GM03348 (cell line): ENCODE measurements around the gene KCNG3.

Experiments used
- DNase-seq: peaks from one replicate; pipeline ENCODE4 v3.0.0; 2012; ENCODE audit warnings: low spot score

The KCNG3 gene

DNA sequence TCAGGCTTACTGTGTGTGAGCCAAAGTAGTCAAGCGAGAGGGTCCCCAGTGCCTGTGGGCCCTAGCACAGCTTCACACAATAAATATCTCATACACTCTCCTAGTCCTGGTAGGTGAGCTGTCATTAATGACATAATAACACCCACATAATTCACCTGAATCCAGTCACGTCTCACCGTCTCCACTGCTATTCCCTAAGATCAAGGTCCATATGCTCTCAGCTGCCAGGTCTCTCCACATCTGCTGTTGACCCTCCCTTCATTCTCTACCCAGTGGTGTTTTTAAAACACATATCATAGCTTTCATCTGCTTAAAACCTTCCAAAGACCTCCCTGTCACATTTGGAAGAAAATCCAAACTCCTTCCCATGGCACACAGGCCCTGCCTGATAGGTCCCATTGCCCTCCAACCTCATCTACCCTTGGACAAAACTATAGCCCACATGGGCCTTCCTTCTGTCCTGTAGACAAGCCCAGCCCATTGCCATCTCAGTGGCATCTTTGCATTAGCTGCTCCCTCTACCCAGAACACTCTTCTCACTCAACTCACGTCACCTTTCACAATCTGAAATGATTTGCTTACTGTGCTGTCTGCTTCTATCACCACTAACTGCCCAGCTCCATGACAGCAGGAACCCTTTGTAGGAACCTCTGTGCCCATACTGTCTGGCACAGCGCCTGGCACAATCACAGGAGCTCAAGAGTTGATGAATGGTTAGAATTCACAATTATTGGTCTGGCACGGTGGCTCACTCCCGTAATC, 7.5 kb downstream of the KCNG3 start:
- DNase-seq, result no peak

DNA sequence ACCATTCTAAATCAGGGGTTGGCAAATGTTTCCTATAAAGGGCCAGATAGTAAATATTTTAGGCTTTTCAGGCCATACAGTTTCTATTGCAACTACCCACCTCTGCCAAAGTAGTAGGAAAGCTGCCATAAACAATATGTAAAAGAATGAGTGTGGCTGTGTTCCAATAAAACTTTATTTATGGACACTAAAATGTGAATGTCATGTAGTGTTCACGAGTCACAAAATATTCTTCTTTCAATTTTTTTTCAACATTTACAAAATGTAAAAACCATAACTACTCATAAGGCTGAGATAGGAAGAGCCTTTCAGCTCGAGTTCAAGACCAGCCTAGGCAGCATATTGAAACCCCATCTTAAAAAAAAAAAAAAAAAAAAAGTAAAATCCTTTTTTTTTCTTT, 13.4 kb downstream of the KCNG3 start:
- DNase-seq, result no peak

DNA sequence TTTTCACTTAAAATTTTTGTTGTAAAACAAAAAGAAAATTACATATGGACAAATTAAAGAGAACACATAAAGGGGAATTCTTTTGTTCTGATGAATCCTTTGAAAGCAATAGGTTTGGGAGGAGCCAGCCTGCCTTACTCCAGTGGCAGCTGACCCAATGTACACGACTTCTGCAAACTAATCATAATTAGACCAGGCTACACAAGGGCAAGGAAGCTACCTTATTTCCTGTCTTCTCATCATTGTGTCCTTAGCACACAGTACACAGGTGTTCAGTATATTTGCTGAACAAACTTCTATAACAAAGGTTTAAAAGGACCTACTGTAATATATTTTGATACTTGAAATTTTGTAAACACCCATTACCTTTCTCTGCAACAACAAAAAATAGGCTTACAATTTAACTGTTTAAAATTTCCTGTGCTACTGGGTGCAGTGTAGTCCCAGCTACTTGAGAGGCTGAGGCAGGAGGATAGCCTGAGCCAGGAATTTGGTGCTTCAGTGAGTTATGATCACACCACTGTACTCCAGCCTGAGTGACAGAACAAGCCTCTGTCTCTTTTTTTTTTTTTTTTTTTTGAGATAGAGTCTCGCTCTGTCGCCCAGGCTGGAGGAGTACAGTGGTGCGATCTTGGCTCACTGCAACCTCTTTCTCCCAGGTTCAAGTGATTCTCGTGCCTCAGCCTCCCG, 18.9 kb downstream of the KCNG3 start:
- no peak for DNase-seq

DNA sequence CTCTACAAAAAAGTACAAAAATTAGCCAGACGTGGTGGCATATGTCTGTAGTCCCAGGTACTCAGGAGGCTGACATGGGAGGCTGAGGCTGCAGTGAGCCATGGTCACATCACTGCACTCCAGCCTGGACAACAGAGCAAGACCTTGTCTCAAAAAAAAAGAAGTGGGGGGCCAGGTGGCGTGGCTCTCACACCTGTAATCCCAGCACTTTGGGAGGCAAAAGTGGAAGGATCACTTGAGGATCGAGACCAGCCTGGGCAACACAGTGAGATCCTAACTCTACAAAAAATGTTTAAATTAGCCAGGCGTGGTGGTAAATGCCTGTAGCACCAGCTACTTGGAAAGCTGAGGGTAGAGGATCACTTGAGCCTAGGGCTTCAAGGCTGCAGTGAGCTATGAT, 23.1 kb downstream of the KCNG3 start:
- no peak for DNase-seq

DNA sequence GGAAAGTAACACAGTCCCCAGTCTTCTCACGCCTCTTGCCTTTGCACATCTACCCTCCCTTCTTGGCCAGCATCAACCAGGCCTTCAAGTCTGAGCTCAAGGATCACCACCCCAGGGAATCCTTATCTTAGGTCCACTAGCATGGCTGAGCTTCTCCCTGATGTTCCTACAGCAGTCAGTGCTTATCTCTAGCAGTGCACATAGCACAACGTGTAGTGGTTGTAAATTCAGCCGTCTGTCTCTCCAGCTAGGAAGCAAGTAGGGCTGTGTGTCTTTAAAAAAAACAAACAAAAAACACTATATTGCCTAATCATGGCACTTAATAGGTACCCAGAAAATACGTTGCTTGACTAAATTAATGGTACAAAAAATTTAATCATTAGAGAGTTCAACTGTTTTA, 29.2 kb downstream of the KCNG3 start:
- DNase-seq, result no peak

DNA sequence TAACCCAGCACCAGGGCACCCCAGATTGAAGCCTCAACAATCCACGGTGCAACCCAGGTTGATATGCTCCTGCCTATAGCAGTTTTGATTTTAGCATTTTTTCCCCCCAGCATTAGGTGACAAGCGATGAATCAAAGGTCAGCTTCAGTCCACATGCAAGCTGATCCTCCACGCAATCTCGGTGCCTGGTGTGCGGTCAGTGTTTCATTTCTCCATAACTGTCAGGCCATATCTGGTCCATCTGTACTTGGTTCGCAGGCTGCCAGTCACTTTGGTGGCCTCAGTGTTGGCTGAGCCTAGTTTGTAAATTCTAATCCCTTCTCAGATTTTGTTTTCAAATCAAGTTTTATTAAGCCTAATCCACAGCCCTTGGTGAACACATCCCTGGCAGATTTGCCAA, 30.2 kb downstream of the KCNG3 start:
- no peak for DNase-seq

DNA sequence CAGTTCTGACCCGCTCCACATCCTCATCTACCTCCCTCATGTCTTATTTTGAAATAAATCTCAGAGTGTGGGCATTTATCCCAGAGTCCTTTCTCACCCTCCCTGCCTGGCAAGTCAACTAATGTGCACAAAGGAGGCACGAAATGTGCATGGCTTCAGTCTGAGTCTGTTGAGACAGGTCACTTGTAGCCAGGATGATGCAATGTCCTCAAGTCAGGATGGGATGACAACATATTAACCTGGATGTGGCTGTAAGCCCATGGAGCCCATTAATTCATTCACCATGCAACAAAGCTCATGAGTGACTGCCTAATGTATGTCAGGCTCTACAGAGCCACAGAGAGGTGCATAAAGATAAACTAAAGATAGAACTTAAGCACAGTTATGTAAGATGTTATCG, 34.5 kb downstream of the KCNG3 start:
- DNase-seq, result no peak

DNA sequence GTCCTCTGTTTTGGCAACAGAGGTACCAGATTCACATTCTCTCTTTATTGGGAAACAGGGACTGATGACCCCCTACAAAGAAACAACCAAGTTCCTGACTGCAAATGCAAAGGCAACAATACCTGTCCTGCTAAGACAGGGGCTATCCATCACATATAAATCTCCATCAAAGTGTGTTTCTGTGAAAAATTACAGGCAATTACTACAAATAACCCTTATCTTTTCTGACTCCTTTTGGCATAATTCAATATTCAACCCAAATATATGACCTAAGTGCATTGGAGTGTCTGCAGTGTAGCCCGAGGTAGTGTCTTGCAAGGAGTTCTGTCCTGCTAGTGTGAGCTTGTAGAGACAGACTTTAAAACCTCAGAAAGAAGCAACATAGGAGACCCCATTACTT, 35.4 kb downstream of the KCNG3 start:
- no peak for DNase-seq

DNA sequence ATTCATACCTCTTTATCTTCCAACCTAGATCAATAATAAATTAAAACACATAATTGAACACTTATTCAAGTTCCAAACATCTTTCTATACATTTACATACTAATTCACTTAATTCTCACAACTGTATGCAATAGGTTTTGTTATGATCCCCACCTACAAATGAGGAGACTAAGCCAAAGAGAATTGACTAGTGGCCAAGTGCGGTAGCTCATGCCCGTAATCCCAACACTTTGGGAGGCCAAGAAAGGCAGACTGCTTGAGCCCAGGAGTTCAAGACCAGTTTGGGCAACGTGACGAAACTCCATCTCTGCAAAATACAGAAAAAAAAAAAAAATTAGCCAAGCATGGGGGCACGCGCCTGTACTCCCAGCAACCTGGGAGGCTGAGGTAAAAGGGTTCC, 36.8 kb downstream of the KCNG3 start:
- no peak for DNase-seq

DNA sequence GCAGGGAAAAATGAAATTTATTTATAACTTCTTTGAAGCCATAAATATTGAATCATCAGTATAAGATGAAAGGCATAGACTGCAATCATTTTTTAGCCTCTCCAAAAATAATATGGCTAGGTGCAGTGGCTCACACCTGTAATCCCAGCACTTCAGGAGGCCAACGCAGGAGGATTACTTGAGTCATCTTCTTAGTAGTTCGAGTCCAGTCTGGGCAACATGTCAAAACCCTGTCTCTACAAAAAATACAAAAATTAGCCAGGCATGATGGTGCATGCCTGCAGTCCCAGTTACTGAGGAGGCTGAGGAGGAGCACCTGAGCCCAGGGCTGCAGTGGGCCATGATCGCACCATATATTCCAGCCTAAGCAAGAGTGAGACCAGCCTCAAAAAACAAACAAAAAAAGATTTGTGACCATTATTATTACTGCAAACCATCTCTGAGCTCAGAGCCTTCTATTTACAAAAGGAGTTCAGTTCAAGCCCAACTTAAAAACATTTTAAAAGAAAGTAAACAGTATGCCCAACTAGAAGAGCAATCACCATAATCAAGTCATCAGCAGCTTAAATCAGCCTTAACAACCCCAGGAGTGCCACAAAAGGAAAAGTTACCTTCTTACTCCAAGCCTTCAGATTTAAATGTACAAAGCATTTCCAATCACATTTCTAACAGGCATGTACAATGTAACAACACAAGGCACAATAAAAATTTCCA, 37.5 kb downstream of the KCNG3 start:
- no peak for DNase-seq

DNA sequence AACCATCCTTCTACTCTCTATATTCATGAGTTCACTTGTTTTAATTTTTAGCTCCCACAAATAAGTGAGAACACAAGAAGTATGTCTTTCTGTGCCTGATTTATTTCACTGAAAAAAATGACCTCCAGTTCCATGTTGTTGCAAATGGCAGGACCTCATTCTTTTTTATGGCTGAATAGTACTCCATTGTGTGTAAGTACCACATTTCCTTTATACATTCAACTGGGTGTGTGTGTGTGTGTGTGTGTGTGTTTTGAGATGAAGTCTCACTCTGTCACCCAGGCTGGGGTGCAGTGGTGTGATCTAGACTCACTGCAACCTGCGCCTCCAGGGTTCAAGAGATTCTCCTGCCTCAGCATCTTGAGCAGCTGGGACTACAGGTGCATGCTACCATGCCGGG, 41.2 kb downstream of the KCNG3 start:
- no peak for DNase-seq

DNA sequence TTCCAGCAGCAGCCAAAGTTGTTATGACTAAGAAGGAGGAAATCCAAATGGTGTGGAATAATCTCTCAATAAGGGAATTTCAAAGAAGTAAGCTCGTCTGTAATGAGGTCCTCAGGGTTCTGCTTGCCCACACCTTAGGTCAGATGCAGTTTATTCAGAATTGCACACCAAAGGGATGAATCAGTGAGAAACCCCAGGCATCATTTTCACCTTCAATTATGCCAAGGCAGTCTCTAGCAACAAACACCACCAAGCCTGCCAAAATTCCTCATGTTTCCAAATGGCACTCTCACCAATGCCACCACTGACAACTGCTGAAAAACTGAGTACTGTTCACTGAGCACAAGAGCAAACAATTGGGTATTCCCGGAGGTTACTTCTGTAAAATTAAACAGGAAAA, 43.6 kb downstream of the KCNG3 start:
- no peak for DNase-seq

DNA sequence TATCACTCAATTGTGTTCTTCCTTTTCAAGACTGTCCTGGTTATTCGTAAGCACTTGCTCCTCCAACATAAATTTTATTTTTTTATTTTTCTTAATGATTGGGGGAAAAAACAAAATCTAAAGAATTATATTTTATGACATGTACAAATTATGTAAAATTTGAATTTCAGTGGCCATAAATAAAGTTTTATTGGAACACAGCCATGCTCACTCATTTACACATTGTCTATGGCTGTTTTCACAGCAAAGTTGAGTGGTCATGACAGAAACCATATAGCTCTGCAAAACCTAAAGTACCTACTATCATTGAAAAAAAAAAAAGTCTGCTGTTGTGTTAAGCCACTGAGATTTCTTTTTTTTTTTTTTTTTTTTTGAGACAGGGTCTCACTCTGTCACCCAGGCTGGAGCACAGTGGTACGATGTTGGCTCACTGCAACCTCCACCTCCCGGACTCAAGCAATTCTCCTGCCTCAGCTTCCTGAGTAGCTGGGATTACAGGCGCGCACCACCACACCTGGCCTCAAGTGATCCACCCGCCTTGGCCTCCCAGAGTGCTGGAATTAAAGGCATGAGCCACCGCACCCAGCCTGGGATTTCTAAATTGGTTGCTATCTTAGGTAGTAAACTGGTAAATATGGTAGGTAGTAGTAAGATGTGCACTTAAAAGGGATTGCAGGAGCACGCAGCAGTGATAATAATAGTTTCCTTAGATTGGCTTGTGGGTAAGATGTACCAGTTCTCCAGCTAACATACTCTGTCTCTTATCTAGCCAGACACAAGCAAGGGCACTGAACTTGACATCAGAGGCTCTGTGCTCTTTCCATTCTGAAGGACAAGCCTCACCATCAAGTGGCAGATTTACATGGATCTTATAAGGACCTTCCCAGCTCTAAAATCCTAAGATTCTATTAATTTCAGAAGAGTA, 44.4 kb downstream of the KCNG3 start:
- DNase-seq, result no peak

DNA sequence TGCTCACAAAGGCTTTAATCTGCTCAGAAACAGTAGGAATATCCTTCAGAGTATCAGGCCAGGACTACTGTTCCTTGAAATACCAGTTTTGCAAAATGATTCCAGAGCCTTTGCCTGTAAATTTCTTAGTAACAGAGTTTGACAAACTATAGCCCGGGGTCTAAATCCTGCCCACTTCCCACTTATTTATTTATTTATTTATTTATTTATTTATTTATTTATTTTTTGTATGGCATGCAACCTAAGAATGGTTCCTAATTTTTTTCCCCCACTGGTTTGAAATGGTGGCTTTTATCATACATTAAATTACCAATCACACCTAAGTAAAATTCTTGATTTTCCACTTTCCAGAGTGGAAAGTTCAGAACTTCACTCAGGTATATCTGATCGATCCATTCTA, 45.6 kb downstream of the KCNG3 start:
- DNase-seq, result no peak

DNA sequence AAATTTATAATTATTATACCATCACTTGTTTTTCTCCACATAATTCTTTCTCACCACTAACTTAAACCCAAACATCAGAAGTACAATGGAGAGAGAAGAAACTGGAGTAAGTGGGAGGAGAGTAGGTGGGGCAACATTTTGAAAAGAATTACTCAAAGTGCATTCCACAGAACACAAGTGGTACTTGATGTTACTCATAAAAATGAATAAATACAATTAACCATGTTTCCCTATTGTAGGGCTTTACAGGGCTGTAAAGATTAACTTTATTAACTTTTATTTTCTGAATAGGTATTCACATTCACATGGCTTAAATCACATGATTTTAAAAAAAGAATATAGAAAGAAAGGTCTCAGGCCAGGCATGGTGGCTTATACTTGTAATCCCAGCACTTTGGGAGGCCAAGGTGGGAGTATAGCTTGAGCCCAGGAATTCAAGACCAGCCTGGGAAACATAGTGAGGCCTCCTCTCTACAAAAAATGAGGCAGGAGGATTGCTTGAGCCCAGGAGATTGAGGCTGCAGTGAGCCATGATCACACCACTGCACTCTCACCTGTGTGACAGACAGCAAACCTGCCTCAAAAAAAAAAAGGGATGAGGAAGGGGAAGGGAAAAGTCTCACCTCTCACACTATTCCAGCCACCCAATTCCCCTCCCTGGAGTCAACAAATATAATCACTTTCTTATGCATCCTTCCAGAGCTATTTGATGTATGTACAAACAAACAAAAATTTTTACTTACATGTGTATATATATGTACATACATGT, 47.1 kb downstream of the KCNG3 start:
- DNase-seq, result no peak

DNA sequence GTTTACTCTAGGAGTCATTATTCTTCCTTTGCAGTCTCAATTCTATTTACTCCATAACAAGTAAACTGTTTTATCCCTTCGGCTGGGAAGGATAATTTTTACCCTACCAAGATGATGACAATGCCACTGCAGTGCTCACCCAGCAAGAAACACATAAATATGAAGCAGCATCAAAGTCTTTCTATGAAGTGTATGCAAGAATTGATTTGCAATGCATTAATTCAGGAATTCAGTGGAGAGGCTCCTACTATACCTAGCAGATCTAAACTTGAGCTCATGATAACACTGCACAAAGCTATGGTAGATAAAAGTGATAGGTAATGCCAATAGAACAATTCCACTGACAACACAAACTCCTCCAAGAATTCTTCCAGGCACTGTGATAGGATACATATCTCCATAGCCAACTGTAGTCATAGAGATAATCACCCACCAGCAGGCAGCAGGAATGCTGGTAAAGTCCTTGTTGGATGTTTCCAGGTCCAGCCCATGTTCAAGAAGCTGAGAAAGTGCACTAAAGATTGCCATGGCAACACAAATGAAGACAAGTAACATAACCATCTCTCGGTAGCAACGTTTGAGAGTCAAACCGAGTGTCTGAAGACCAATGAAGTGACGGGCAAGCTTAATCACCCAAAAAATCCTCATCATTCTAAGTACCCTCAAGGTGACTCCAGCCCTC, 49.9 kb downstream of the KCNG3 start:
- DNase-seq, result no peak

DNA sequence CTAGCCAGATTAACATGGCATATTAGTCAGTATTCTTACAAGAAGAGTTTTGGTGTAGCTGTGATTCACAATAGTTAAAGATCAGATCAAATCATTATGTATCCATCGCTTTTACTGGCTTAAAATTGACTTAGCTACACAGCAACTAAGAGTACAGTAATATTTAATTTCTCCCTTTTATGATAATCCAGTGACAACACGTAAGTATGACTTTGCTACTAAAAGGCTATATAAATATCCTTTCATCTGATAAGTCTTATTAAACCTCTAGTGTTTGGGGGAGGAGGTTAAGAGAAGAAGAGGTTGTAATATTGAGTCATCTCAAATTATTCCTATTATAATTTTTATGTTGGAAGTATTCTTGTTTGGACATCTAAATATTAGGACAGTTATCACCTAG, 51.0 kb downstream of the KCNG3 start:
- DNase-seq, result no peak

DNA sequence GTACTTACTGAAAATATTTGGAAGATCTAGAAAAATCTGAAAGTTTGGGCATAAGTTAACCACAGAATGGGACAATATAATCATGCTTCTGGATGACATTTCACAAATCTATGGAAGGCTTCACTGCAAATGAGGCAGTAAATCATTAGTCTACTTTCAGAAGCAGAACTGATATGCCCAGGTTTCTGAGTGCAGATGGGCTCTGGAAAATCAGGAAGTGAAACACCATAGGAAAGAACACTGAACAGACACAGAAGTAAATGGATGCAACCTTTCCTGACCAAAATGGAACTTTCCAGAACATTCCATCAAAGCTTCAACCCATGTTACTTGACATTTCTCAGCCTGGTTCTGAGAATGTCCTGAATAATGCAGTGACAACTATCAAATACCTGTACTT, 55.1 kb downstream of the KCNG3 start:
- no peak for DNase-seq

DNA sequence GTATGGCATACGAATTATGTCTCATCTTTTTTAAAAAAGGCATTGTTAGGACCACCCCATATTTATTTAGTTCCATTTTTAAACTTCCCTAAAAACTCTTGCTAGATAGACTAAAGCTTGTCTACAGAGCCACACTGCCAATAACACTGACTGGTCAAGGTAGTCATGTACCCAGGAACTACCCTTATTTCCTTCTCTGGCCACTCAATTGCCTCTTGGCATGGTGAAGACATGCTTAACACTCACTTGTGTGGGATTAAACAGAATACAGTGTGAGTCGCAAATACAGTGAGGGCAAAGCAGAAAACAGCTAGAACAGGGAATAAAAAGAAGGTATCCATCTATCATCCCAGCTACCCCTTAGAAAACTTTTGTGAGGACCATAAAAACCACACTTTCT, 57.4 kb downstream of the KCNG3 start:
- DNase-seq, result no peak

DNA sequence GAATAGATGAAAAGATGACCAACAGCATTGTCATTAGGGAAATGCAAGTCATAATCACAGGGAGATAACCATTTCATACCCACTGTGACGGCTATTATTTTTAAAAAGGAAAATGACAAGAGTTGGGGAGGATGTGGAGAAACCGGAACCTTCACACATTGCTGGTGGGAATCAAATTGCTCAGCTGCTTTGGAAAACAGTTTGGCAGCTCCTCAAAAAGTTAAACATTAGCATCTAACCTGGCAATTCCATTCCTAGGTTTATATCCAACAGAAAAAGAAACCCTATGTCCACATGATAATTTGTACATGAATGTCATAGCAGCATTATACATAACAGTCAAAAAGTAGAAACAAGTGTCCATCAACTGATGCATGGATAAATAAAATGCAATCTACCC, 58.2 kb downstream of the KCNG3 start:
- DNase-seq, result no peak

DNA sequence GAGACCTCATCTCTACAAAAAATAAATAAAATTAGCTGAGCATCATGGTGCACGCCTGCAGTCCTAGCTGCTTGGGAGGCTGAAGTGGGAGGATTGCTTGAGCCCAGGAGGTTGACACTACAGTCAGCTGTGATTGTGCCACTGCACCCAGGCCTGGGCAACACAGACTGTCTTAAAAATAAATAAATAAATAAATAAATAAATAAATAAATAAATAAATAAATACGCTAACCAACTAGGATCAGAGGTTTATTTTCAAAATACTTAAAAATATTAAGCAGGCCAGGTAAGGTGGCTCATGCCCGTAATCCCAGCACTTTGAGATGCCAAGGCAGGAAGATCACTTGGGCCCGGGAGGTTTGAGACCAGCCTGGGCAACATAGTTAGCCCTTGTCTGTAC, 63.6 kb downstream of the KCNG3 start:
- no peak for DNase-seq
